Cardiac muscle cell (in vitro differentiated cells and primary cell): ENCODE measurements around the gene BID. TPM values are rescaled to one million over a fixed set of nuclear protein-coding genes. Genes with fewer than 3 reads are reported as not detected.

Experiments
- DNase-seq, 2 donors: peaks; one replicate each; pipeline versions ENCODE4 v3.0.0 to v3.0.0-alpha.2; 2010 to 2017; ENCODE audit warnings: low read depth in 1 of 2, low spot score in 1 of 2
- H3K27ac ChIP-seq: fragments of 200-600 bp; sonication (generic); 2 replicates; pipeline ENCODE4 v1.5.1; 2016
- H3K27me3 ChIP-seq: fragments of 200-600 bp; sonication (generic); 2 replicates; pipeline ENCODE4 v1.6.0; 2016; ENCODE audit warnings: control low read depth
- H3K36me3 ChIP-seq: fragments of 200-600 bp; sonication (generic); 2 replicates; pipeline ENCODE4 v1.5.1; 2016; ENCODE audit warnings: control low read depth
- H3K4me1 ChIP-seq: fragments of 200-600 bp; sonication (generic); 2 replicates; pipeline ENCODE4 v1.8.1; 2017; ENCODE audit warnings: low read depth, mild to moderate bottlenecking, mixed run types
- H3K4me3 ChIP-seq: fragments of 200-600 bp; sonication (generic); 2 replicates; pipeline ENCODE4 v1.5.1; 2016; ENCODE audit warnings: mild to moderate bottlenecking
- H3K9me3 ChIP-seq: fragments of 200-600 bp; sonication (generic); 2 replicates; pipeline ENCODE4 v1.5.1; 2017; ENCODE audit warnings: low read depth, mild to moderate bottlenecking, control low read depth
- CTCF ChIP-seq: IDR thresholded peaks from 2 replicates; pipeline ENCODE4 v1.5.1; 2012; ENCODE audit warnings: low read depth, mild to moderate bottlenecking, low read length
- polyA plus RNA-seq: library from polyadenylated mRNA; unstranded; fragments of >200 nt; fragmentation: Nextera tagmentation; extraction: Ambion mirVana; gene quantifications from 2 replicates; pipeline ENCODE4 v1.2.1, GENCODE V29; 2016
- total RNA-seq: library from RNA; depleted of rRNA; stranded (reverse); fragments of >200 nt; gene quantifications from 2 replicates; pipeline ENCODE4 v1.2.3, GENCODE V29; 2016

The BID gene
- total and polyA plus RNA-seq, 2 experiments from 2014 or later = 30.8 to 57.7 TPM

GRCh38 chr22:17754233-17754925 lies 19.9 kb downstream of the BID start:
- no peak for DNase-seq
- Histone ChIP-seq H3K4me3 (no peak overlapping the region), H3K36me3 (no peaks in the 10 kb centered on the region), H3K27ac (no peak overlapping the region), H3K27me3 (no peaks in the 10 kb centered on the region), H3K4me1 (no peaks in the 10 kb centered on the region), H3K9me3 (no peaks in the 10 kb centered on the region)
- TF ChIP-seq CTCF = peak; percentile 32

GRCh38 chr22:17753401-17753989 lies 20.8 kb downstream of the BID start:
- no peak for DNase-seq
- Histone ChIP-seq H3K27ac (no peak overlapping the region), H3K4me3 (no peak overlapping the region), H3K27me3 (no peaks in the 10 kb centered on the region), H3K36me3 (no peaks in the 10 kb centered on the region), H3K9me3 (no peaks in the 10 kb centered on the region), H3K4me1 (no peaks in the 10 kb centered on the region)
- no peak for TF ChIP-seq CTCF

- Histone ChIP-seq H3K36me3 (no peaks in the 10 kb centered on the region), H3K9me3 (no peaks in the 10 kb centered on the region)
- no peak for TF ChIP-seq CTCF
These were observed 22.7 kb downstream of the BID start for GRCh38 chr22:17751596-17751995.

GRCh38 chr22:17749605-17750395 lies 24.5 kb downstream of the BID start:
- Histone ChIP-seq H3K36me3 (no peaks in the 10 kb centered on the region), H3K4me1 (no peaks in the 10 kb centered on the region), H3K27ac (no peak overlapping the region), H3K27me3 (no peaks in the 10 kb centered on the region), H3K9me3 (no peaks in the 10 kb centered on the region), H3K4me3 (no peak overlapping the region)
- no peak for DNase-seq
- TF ChIP-seq CTCF = no peak

More at GRCh38 chr22:17751596-17751995, 22.7 kb downstream of the BID start:
- no peak for DNase-seq
- Histone ChIP-seq H3K27me3 (no peaks in the 10 kb centered on the region), H3K27ac (no peak overlapping the region), H3K4me3 (no peak overlapping the region), H3K4me1 (no peaks in the 10 kb centered on the region)

- peak in 1 of 2 donors; percentile 27 for DNase-seq
- TF ChIP-seq CTCF = peak; percentile 27
- H3K4me1 ChIP-seq = no peaks in the 10 kb centered on the region
- H3K27ac ChIP-seq = no peak overlapping the region
- H3K27me3 ChIP-seq = no peaks in the 10 kb centered on the region
- H3K36me3 ChIP-seq = no peaks in the 10 kb centered on the region
- H3K4me3 ChIP-seq = no peak overlapping the region
- no peaks in the 10 kb centered on the region for H3K9me3 ChIP-seq
These were observed 25.5 kb downstream of the BID start for GRCh38 chr22:17748555-17749353.
